Ovary (tissue), 3 donors: ENCODE measurements around the gene ANO3.

Source experiments
- CTCF ChIP-seq, 3 donors: fragments of 450-650 bp in 2 of 3; fragments of 200-600 bp in 1 of 3; IDR thresholded peaks; one replicate each; pipeline versions ENCODE4 v1.5.1 to v1.8.0; 2016 to 2022; ENCODE audit warnings: antibody characterized with exemption in 3 of 3, mild to moderate bottlenecking in 1 of 3
- EP300 ChIP-seq: sonication (generic); formaldehyde crosslinking; IDR thresholded peaks from one replicate; pipeline ENCODE4 v1.6.1; 2017; ENCODE audit warnings: antibody characterized with exemption
- donor health status: DM: no; HTN: no; CAD: no.

DNA sequence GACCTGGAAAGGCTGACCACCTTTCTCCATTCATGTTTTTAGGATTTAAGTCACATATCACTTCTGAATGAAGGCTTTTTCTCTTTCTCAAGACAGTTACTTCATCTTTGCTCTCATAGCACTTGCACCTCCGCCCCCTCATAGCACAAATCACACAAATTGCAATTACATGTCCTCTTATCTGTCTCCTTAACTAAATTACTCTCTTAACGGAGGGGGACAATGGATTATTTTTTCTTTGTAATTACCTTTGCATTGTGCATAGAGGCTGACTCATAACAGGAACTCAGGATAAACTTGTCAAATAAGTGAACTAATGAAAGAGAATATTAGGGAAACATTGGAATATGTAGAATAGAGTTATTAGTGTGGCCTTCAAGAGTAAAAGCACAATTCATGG, 145.5 kb downstream of the ANO3 start:
- no peak for TF ChIP-seq EP300
- no peak for TF ChIP-seq CTCF (IDR thresholded peaks at IDR 0.05)
